H9 (cell line): ENCODE data around the gene ALOX5. TPM values are rescaled to one million over a fixed set of nuclear protein-coding genes. Genes with fewer than 3 reads are reported as not detected.

ENCODE experiments used
- DNase-seq: peaks from one replicate; pipeline ENCODE4 v3.0.0-alpha.2; 2017
- H2AFZ ChIP-seq: one replicate; pipeline ENCODE4 v1.6.1; 2013; ENCODE audit warnings: mild to moderate bottlenecking, low read length, control low read depth, moderate library complexity
- H2AK5ac ChIP-seq: 2 replicates; pipeline ENCODE4 v1.6.1; 2013; ENCODE audit warnings: low read length, control low read depth, mixed read lengths; ENCODE audit not compliant: insufficient read length
- H2BK120ac ChIP-seq: one replicate; pipeline ENCODE4 v1.6.1; 2013; ENCODE audit warnings: low read depth, mild to moderate bottlenecking, low read length, control low read depth, inconsistent platforms; ENCODE audit not compliant: poor library complexity, severe bottlenecking
- H2BK12ac ChIP-seq: 2 replicates; pipeline ENCODE4 v1.6.1; 2013; ENCODE audit warnings: low read length, control low read depth, mixed read lengths, low read depth; ENCODE audit not compliant: insufficient read length
- H2BK15ac ChIP-seq: 2 replicates; pipeline ENCODE4 v1.6.1; 2013; ENCODE audit warnings: low read depth, low read length, control low read depth
- H2BK20ac ChIP-seq: one replicate; pipeline ENCODE4 v1.6.1; 2013; ENCODE audit warnings: low read depth, mild to moderate bottlenecking, low read length, control low read depth, inconsistent platforms; ENCODE audit not compliant: poor library complexity, severe bottlenecking
- H2BK5ac ChIP-seq: 2 replicates; pipeline ENCODE4 v1.6.1; 2013; ENCODE audit warnings: low read length, control low read depth, mixed read lengths; ENCODE audit not compliant: insufficient read length
- H3K14ac ChIP-seq: 2 replicates; pipeline ENCODE4 v1.6.1; 2013; ENCODE audit warnings: low read length, control low read depth; ENCODE audit not compliant: insufficient read depth
- H3K18ac ChIP-seq: 2 replicates; pipeline ENCODE4 v1.6.1; 2013; ENCODE audit warnings: low read depth, mild to moderate bottlenecking, mixed read lengths, low read length, control low read depth; ENCODE audit not compliant: insufficient read length
- H3K23ac ChIP-seq: 2 replicates; pipeline ENCODE4 v1.6.1; 2013; ENCODE audit warnings: low read length, control low read depth, mixed read lengths, low read depth; ENCODE audit not compliant: insufficient read length
- H3K23me2 ChIP-seq: 2 replicates; pipeline ENCODE4 v1.6.1; 2013; ENCODE audit warnings: low read depth, mild to moderate bottlenecking, mixed read lengths, low read length, control low read depth; ENCODE audit not compliant: insufficient read length, poor library complexity, severe bottlenecking
- H3K27ac ChIP-seq: 2 replicates; pipeline ENCODE4 v1.5.1; 2013; ENCODE audit warnings: low read length, control low read depth, mixed read lengths, low read depth; ENCODE audit not compliant: insufficient read length
- H3K27me3 ChIP-seq: 2 replicates; pipeline ENCODE4 v1.6.1; 2013; ENCODE audit warnings: low read length, control low read depth, inconsistent platforms; ENCODE audit not compliant: insufficient read depth
- H3K4ac ChIP-seq: 2 replicates; pipeline ENCODE4 v1.6.1; 2013; ENCODE audit warnings: low read depth, mild to moderate bottlenecking, control low read depth, inconsistent platforms, low read length, moderate library complexity
- H3K4me1 ChIP-seq: 2 replicates; pipeline ENCODE4 v1.6.1; 2013; ENCODE audit warnings: low read length, control low read depth, inconsistent platforms; ENCODE audit not compliant: insufficient read depth
- H3K4me2 ChIP-seq: 2 replicates; pipeline ENCODE4 v1.6.1; 2013; ENCODE audit warnings: low read length, control low read depth, mixed read lengths; ENCODE audit not compliant: insufficient read length, insufficient read depth
- H3K56ac ChIP-seq: 2 replicates; pipeline ENCODE4 v1.6.1; 2013; ENCODE audit warnings: low read depth, mild to moderate bottlenecking, mixed read lengths, low read length, control low read depth; ENCODE audit not compliant: insufficient read length
- H3K79me1 ChIP-seq: 2 replicates; pipeline ENCODE4 v1.6.1; 2013; ENCODE audit warnings: low read depth, mild to moderate bottlenecking, moderate library complexity, low read length, control low read depth, inconsistent platforms; ENCODE audit not compliant: insufficient read depth, poor library complexity, severe bottlenecking
- H3K79me2 ChIP-seq: 2 replicates; pipeline ENCODE4 v1.6.1; 2013; ENCODE audit warnings: low read length, control low read depth, inconsistent platforms; ENCODE audit not compliant: insufficient read depth
- H3K9ac ChIP-seq: 2 replicates; pipeline ENCODE4 v1.6.1; 2013; ENCODE audit warnings: low read length, control low read depth, mixed read lengths; ENCODE audit not compliant: insufficient read length; ENCODE audit errors: extremely low read depth
- H3K9me3 ChIP-seq: one replicate; pipeline ENCODE4 v1.6.1; 2013; ENCODE audit warnings: low read depth, low read length, inconsistent platforms; ENCODE audit not compliant: control insufficient read depth
- H3T11ph ChIP-seq: one replicate; pipeline ENCODE4 v1.6.1; 2013; ENCODE audit warnings: mild to moderate bottlenecking, low read length, control low read depth, inconsistent platforms
- H4K20me1 ChIP-seq: one replicate; pipeline ENCODE4 v1.6.1; 2013; ENCODE audit not compliant: control insufficient read depth, insufficient read length, insufficient read depth
- H4K5ac ChIP-seq: 2 replicates; pipeline ENCODE4 v1.6.1; 2013; ENCODE audit warnings: low read depth, mild to moderate bottlenecking, mixed read lengths, low read length, control low read depth; ENCODE audit not compliant: insufficient read length
- H4K8ac ChIP-seq: replicated peaks from 2 replicates; pipeline ENCODE4 v1.6.1; 2013; ENCODE audit warnings: low read length, control low read depth, mixed read lengths, low read depth; ENCODE audit not compliant: insufficient read length
- H4K91ac ChIP-seq: 2 replicates; pipeline ENCODE4 v1.6.1; 2013; ENCODE audit warnings: low read depth, mild to moderate bottlenecking, moderate library complexity, mixed read lengths, low read length, control low read depth; ENCODE audit not compliant: insufficient read length
- H3K27ac Mint-ChIP-seq, 3 experiments: 2 replicates in 2 of 3; 3 replicates in 1 of 3; pipeline ENCODE4 v1.8.0; 2020 to 2021; ENCODE audit warnings: mixed read lengths in 3 of 3, mild to moderate bottlenecking in 1 of 3, moderate library complexity in 1 of 3
- H3K27me3 Mint-ChIP-seq: 2 replicates; pipeline ENCODE4 v1.8.0; 2021; ENCODE audit warnings: low read depth, mild to moderate bottlenecking, moderate library complexity, mixed read lengths
- H3K36me3 Mint-ChIP-seq, 3 experiments: 2 replicates in 2 of 3; 3 replicates in 1 of 3; pipeline ENCODE4 v1.8.0; 2020 to 2021; ENCODE audit warnings: low read depth in 3 of 3, mixed read lengths in 3 of 3; ENCODE audit not compliant: insufficient read depth in 1 of 3
- H3K4me1 Mint-ChIP-seq, 2 experiments: 2 replicates each; pipeline ENCODE4 v1.8.0; 2020; ENCODE audit warnings: mixed read lengths in 2 of 2
- H3K4me3 Mint-ChIP-seq, 2 experiments: 2 replicates in 1 of 2; 3 replicates in 1 of 2; pipeline ENCODE4 v1.8.0; 2020 to 2021; ENCODE audit warnings: mild to moderate bottlenecking in 2 of 2, mixed read lengths in 2 of 2, moderate library complexity in 1 of 2
- H3K9me3 Mint-ChIP-seq, 2 experiments: 2 replicates in 1 of 2; 3 replicates in 1 of 2; pipeline ENCODE4 v1.8.0; 2020; ENCODE audit warnings: mild to moderate bottlenecking in 2 of 2, mixed read lengths in 2 of 2, moderate library complexity in 1 of 2
- CTCF ChIP-seq: fragments of 200-600 bp; sonication (generic); conservative IDR thresholded peaks from 3 replicates; pipeline ENCODE4 v1.8.0; 2021; ENCODE audit warnings: antibody characterized with exemption, mild to moderate bottlenecking
- WGBS: extraction: QIAGEN DNeasy Blood & Tissue Kit; methylation state at CpG from one replicate; pipeline ENCODE4 v1.1.7; 2013; ENCODE audit warnings: missing lambda C conversion rate, low lambda C conversion rate, mixed read lengths; ENCODE audit not compliant: insufficient read length; ENCODE audit errors: extremely low coverage; 5-methylcytosine and 5-hydroxymethylcytosine counted together
- total RNA-seq: library from RNA; stranded (reverse); gene quantifications from 2 replicates; pipeline ENCODE4 v1.2.1, GENCODE V29; 2021

Gene ALOX5
- total RNA-seq, 1 experiment from 2014 or later = 3.7 TPM

GRCh38 chr10:45483002-45483401 lies 109.0 kb downstream of the ALOX5 start:
- H3K9me3 Mint-ChIP-seq = peaks cover 11 to 14% of the 10 kb centered on the region in 2 experiments
- Histone ChIP-seq H3K23me2 (no peaks in the 10 kb centered on the region), H2AK5ac (no peak overlapping the region), H3K79me1 (no peaks in the 10 kb centered on the region), H3K56ac (no peak overlapping the region), H3K4ac (no peak overlapping the region), H4K20me1 (no peaks in the 10 kb centered on the region), H4K8ac (no peak overlapping the region), H3K18ac (no peak overlapping the region), H2BK12ac (no peak overlapping the region), H3T11ph (no peak overlapping the region), H3K27me3 (no peaks in the 10 kb centered on the region), H2BK120ac (no peak overlapping the region), H4K91ac (no peak overlapping the region), H3K79me2 (no peaks in the 10 kb centered on the region), H3K9ac (no peak overlapping the region), H2BK15ac (no peak overlapping the region), H3K23ac (no peak overlapping the region), H3K4me2 (no peak overlapping the region), H3K9me3 (no peaks in the 10 kb centered on the region), H2BK5ac (no peak overlapping the region), H4K5ac (no peak overlapping the region), H3K4me1 (no peaks in the 10 kb centered on the region), H3K14ac (no peak overlapping the region), H2AFZ (no peak overlapping the region), H2BK20ac (no peak overlapping the region), H3K27ac (no peak overlapping the region)
- no peak overlapping the region for H3K4me3 Mint-ChIP-seq
- DNase-seq = no peak
- no peaks in the 10 kb centered on the region; the same call in 1 of the 2 replicates for H3K27me3 Mint-ChIP-seq
- H3K27ac Mint-ChIP-seq = no peak overlapping the region
- peaks cover 4 to 15% (median 11%) of the 10 kb centered on the region in 3 experiments; a peak in 6 of 7 replicates for H3K36me3 Mint-ChIP-seq
- no CpG with 5 or more reads among the region's 3 CpGs for WGBS
- H3K4me1 Mint-ChIP-seq = no peaks in the 10 kb centered on the region
- no peak for TF ChIP-seq CTCF
